Liver (tissue), 9 donors: ENCODE measurements around the gene MAP3K5. TPM values are rescaled to one million over a fixed set of nuclear protein-coding genes. Genes with fewer than 3 reads are reported as not detected.

Experiments
- DNase-seq: peaks from one replicate; pipeline ENCODE4 v3.0.0-alpha.2; 2017; ENCODE audit warnings: low spot score
- H3K27ac ChIP-seq, 2 donors: one replicate each; pipeline ENCODE4 v1.7.0; 2013; ENCODE audit warnings: inconsistent platforms in 2 of 2, low read length in 2 of 2, control low read depth in 1 of 2, low read depth in 1 of 2, mild to moderate bottlenecking in 1 of 2
- H3K27me3 ChIP-seq, 4 donors: one replicate each; pipeline versions ENCODE4 v1.6.1 to v1.7.0; 2013; ENCODE audit warnings: low read length in 3 of 4, inconsistent platforms in 1 of 4, mild to moderate bottlenecking in 1 of 4, moderate library complexity in 1 of 4; ENCODE audit not compliant: control insufficient read depth in 4 of 4, insufficient read depth in 4 of 4
- H3K36me3 ChIP-seq, 4 donors: one replicate each; pipeline versions ENCODE4 v1.6.1 to v1.7.0; 2013; ENCODE audit warnings: low read length in 3 of 4, mild to moderate bottlenecking in 3 of 4, low read depth in 1 of 4, moderate library complexity in 1 of 4; ENCODE audit not compliant: control insufficient read depth in 4 of 4, insufficient read depth in 3 of 4
- H3K4me1 ChIP-seq, 4 donors: one replicate each; pipeline versions ENCODE4 v1.6.1 to v1.7.0; 2013; ENCODE audit warnings: low read length in 3 of 4, mild to moderate bottlenecking in 3 of 4, moderate library complexity in 1 of 4; ENCODE audit not compliant: control insufficient read depth in 4 of 4, insufficient read depth in 4 of 4
- H3K4me3 ChIP-seq, 3 donors: one replicate each; pipeline versions ENCODE4 v1.6.1 to v1.7.0; 2013; ENCODE audit warnings: low read length in 3 of 3, control low read depth in 1 of 3, low read depth in 1 of 3, mild to moderate bottlenecking in 1 of 3
- H3K9ac ChIP-seq, 2 donors: one replicate each; pipeline ENCODE4 v1.7.0; 2013; ENCODE audit warnings: low read length in 2 of 2, mild to moderate bottlenecking in 2 of 2, moderate library complexity in 2 of 2, control low read depth in 1 of 2, low read depth in 1 of 2
- H3K9me3 ChIP-seq, 4 donors: one replicate each; pipeline versions ENCODE4 v1.6.1 to v1.7.0; 2013; ENCODE audit warnings: low read length in 3 of 4; ENCODE audit not compliant: control insufficient read depth in 4 of 4
- ATF3 ChIP-seq: IDR thresholded peaks from 2 replicates; pipeline ENCODE4 v1.6.1; 2016; ENCODE audit warnings: antibody characterized with exemption
- CTCF ChIP-seq: fragments of 150-350 bp; IDR thresholded peaks from 2 replicates; pipeline ENCODE4 v1.5.1; 2017; ENCODE audit warnings: improper control_type of control experiment, low read depth, low read length; ENCODE audit not compliant: missing input control
- EGR1 ChIP-seq, 2 donors: IDR thresholded peaks; 2 replicates each; pipeline ENCODE4 v1.6.1; 2016 to 2018; ENCODE audit warnings: antibody characterized with exemption in 2 of 2, low read depth in 2 of 2
- FOXA1 ChIP-seq: IDR thresholded peaks from 2 replicates; pipeline ENCODE4 v1.6.1; 2016; ENCODE audit warnings: antibody characterized with exemption
- FOXA2 ChIP-seq: IDR thresholded peaks from 2 replicates; pipeline ENCODE4 v1.6.1; 2016; ENCODE audit warnings: antibody characterized with exemption
- GABPA ChIP-seq, 2 donors: IDR thresholded peaks in 1 of 2; conservative IDR thresholded peaks in 1 of 2; 2 replicates each; pipeline ENCODE4 v1.6.1; 2016; ENCODE audit warnings: antibody characterized with exemption in 2 of 2, mild to moderate bottlenecking in 1 of 2, moderate library complexity in 1 of 2
- HNF4A ChIP-seq, 2 donors: conservative IDR thresholded peaks; 2 replicates each; pipeline ENCODE4 v1.6.1; 2016; ENCODE audit warnings: antibody characterized with exemption in 2 of 2, mild to moderate bottlenecking in 2 of 2
- HNF4G ChIP-seq: IDR thresholded peaks from 2 replicates; pipeline ENCODE4 v1.6.1; 2016; ENCODE audit warnings: antibody characterized with exemption
- JUND ChIP-seq, 2 donors: IDR thresholded peaks; 2 replicates each; pipeline ENCODE4 v1.6.1; 2016; ENCODE audit warnings: antibody characterized with exemption in 2 of 2
- MAX ChIP-seq: IDR thresholded peaks from 2 replicates; pipeline ENCODE4 v1.6.1; 2016; ENCODE audit warnings: antibody characterized with exemption
- NR2F2 ChIP-seq: IDR thresholded peaks from 2 replicates; pipeline ENCODE4 v1.6.1; 2016; ENCODE audit warnings: antibody characterized with exemption
- RAD21 ChIP-seq, 2 donors: IDR thresholded peaks; 2 replicates each; pipeline ENCODE4 v1.6.1; 2016; ENCODE audit warnings: antibody characterized with exemption in 2 of 2, mild to moderate bottlenecking in 2 of 2
- REST ChIP-seq: IDR thresholded peaks from 2 replicates; pipeline ENCODE4 v1.6.1; 2016; ENCODE audit warnings: antibody characterized with exemption, mild to moderate bottlenecking
- RXRA ChIP-seq, 2 donors: IDR thresholded peaks; 2 replicates each; pipeline ENCODE4 v1.6.1; 2017 to 2018; ENCODE audit warnings: antibody characterized with exemption in 2 of 2, mild to moderate bottlenecking in 1 of 2
- TAF1 ChIP-seq: conservative IDR thresholded peaks from 2 replicates; pipeline ENCODE4 v1.6.1; 2016; ENCODE audit warnings: antibody characterized with exemption, mild to moderate bottlenecking
- YY1 ChIP-seq: IDR thresholded peaks from 2 replicates; pipeline ENCODE4 v1.6.1; 2016; ENCODE audit warnings: antibody characterized with exemption, mild to moderate bottlenecking
- ZBTB33 ChIP-seq: IDR thresholded peaks from 2 replicates; pipeline ENCODE4 v1.6.1; 2016; ENCODE audit warnings: antibody characterized with exemption
- WGBS: extraction: QIAGEN DNeasy Blood & Tissue Kit; methylation state at CpG from one replicate; pipeline ENCODE4 v1.1.7; 2013; 5-methylcytosine and 5-hydroxymethylcytosine counted together
- polyA plus RNA-seq, 2 donors: library from polyadenylated mRNA; stranded (reverse) in 1 of 2; unstranded in 1 of 2; fragments of 200-250 nt in 1 of 2; fragments of >200 nt in 1 of 2; fragmentation: Nextera tagmentation in 1 of 2; extraction: Ambion mirVana in 1 of 2; gene quantifications; one replicate each; pipeline versions ENCODE4 v1.2.1 to v1.2.3, GENCODE V29; 2013 to 2015
- total RNA-seq, 2 donors: library from RNA; depleted of rRNA; stranded (reverse); fragments of >200 nt; gene quantifications; one replicate each; pipeline ENCODE4 v1.2.3, GENCODE V29; 2014
- donor health status: healthy.
- donor health status: healthy.
- donor health status: healthy.
- donor health status: healthy.
- donor health status: healthy.

MAP3K5 gene
- total and polyA plus RNA-seq, 4 donors = 2.9 to 18.0 (median 5.5) TPM

GRCh38 chr6:136784910-136785746, 7.1 kb downstream of the MAP3K5 start:
- Histone ChIP-seq H3K9ac (no peak overlapping the region), H3K27me3 (no peaks in the 10 kb centered on the region), H3K27ac (peak overlapping the region in 1 of 2 donors; percentile 14), H3K9me3 (no peaks in the 10 kb centered on the region), H3K36me3 (no peaks in the 10 kb centered on the region), H3K4me3 (peak overlapping the region in 1 of 3 donors; percentile 10), H3K4me1 (peaks cover 0 to 16% (median 4%) of the 10 kb centered on the region in 4 donors)
- no peak for DNase-seq
- WGBS = 72% methylated on average over 10 of the region's 10 CpGs
- no peak for TF ChIP-seq FOXA2
- TF ChIP-seq MAX = peak; percentile 28

GRCh38 chr6:136784271-136784664, 8.0 kb downstream of the MAP3K5 start:
- DNase-seq = no peak
- H3K4me1 ChIP-seq = peaks cover 0 to 13% (median 1%) of the 10 kb centered on the region in 4 donors
- 85% methylated on average over 8 of the region's 8 CpGs for WGBS
- H3K9me3 ChIP-seq = no peaks in the 10 kb centered on the region
- H3K9ac ChIP-seq = no peak overlapping the region
- no peaks in the 10 kb centered on the region for H3K27me3 ChIP-seq
- H3K36me3 ChIP-seq = no peaks in the 10 kb centered on the region
- peak overlapping the region in 1 of 3 donors; percentile 15 for H3K4me3 ChIP-seq
- no peak overlapping the region for H3K27ac ChIP-seq
- no peak for TF ChIP-seq RXRA (IDR thresholded peaks at IDR 0.05)
- no peak for TF ChIP-seq ZBTB33
- no peak for TF ChIP-seq RAD21 (IDR thresholded peaks at IDR 0.05)
- no peak for TF ChIP-seq EGR1 (IDR thresholded peaks at IDR 0.05; ENCODE audit: low read depth in 2 of 2)
- TF ChIP-seq NR2F2 = no peak
- no peak for TF ChIP-seq HNF4A (conservative IDR thresholded peaks at IDR 0.05)
- TF ChIP-seq ATF3 = no peak
- TF ChIP-seq JUND (IDR thresholded peaks at IDR 0.05) = no peak
- TF ChIP-seq TAF1 = no peak

GRCh38 chr6:136783495-136784270, 8.6 kb downstream of the MAP3K5 start:
- H3K9ac ChIP-seq = no peak overlapping the region
- H3K4me3 ChIP-seq = peak overlapping the region in 1 of 3 donors; percentile 15
- no peaks in the 10 kb centered on the region for H3K27me3 ChIP-seq
- peaks cover 0 to 11% (median 1%) of the 10 kb centered on the region in 4 donors for H3K4me1 ChIP-seq
- no peaks in the 10 kb centered on the region for H3K9me3 ChIP-seq
- peak overlapping the region in 1 of 2 donors; percentile 4 for H3K27ac ChIP-seq
- no peaks in the 10 kb centered on the region for H3K36me3 ChIP-seq
- 77% methylated on average over 9 of the region's 9 CpGs for WGBS
- no peak for DNase-seq
- TF ChIP-seq REST = no peak
- no peak for TF ChIP-seq EGR1 (IDR thresholded peaks at IDR 0.05; ENCODE audit: low read depth in 2 of 2)
- no peak for TF ChIP-seq NR2F2
- TF ChIP-seq RAD21 (IDR thresholded peaks at IDR 0.05) = no peak
- TF ChIP-seq FOXA2 = no peak
- TF ChIP-seq CTCF = no peak
- TF ChIP-seq YY1 = no peak
- TF ChIP-seq HNF4G = no peak
- no peak for TF ChIP-seq MAX
- no peak for TF ChIP-seq GABPA (IDR thresholded peaks at IDR 0.05 in 1 of 2, conservative IDR thresholded peaks at IDR 0.05 in 1 of 2)
- TF ChIP-seq JUND (IDR thresholded peaks at IDR 0.05) = no peak
- TF ChIP-seq FOXA1 = no peak
- no peak for TF ChIP-seq RXRA (IDR thresholded peaks at IDR 0.05)
